Activated naive CD8-positive, alpha-beta T cell (primary cell): ENCODE results near the gene BRSK2.

ENCODE experiments used
- H3K27ac Mint-ChIP-seq: one replicate; pipeline ENCODE4 v1.8.0; 2021; ENCODE audit warnings: mixed read lengths
- H3K27me3 Mint-ChIP-seq: one replicate; pipeline ENCODE4 v1.8.0; 2021; ENCODE audit warnings: mixed read lengths
- H3K36me3 Mint-ChIP-seq: one replicate; pipeline ENCODE4 v1.8.0; 2021; ENCODE audit warnings: mixed read lengths
- H3K4me1 Mint-ChIP-seq: one replicate; pipeline ENCODE4 v1.8.0; 2021; ENCODE audit warnings: low read depth, mixed read lengths
- H3K4me3 Mint-ChIP-seq: one replicate; pipeline ENCODE4 v1.8.0; 2021; ENCODE audit warnings: mild to moderate bottlenecking, mixed read lengths
- H3K9me3 Mint-ChIP-seq: one replicate; pipeline ENCODE4 v1.8.0; 2021; ENCODE audit warnings: low read depth, mixed read lengths

BRSK2 gene

GRCh38 chr11:1459219-1459575, 69.5 kb downstream of the BRSK2 start:
- Mint-ChIP-seq H3K9me3 (no peaks in the 10 kb centered on the region), H3K4me1 (no peaks in the 10 kb centered on the region), H3K4me3 (no peak overlapping the region), H3K27me3 (no peaks in the 10 kb centered on the region), H3K36me3 (no peaks in the 10 kb centered on the region), H3K27ac (no peak overlapping the region)

DNA sequence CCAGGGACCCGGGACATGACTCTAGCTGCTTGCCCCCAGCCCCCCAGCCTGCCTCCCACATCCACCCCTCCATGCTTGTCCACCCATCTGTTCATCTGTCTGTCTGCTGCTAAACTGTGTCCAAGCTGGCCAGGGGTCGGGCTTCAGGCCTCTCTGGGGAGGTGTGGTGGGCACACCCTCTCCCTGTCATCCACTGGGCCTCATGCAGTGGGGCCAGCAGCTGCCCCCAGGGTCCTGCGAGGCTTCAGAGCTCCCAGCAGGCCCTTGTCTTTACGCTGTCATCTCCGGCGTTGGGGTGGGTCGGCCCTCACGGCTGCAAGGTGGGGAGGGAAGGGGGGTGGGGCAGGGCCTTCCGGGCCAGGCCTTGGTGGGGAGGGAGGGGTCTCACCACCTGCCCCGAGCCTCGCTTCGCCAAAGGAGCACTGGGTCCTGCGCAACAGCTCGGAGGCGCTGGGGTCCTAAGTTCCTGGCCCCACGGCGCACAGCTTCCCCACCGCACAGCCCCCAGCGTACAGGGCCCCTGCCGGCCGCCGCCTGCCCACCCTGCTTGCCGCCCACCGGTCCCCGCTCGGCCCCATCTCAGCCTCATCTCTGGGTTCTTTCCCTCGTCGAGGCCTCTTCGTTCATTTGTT, 70.1 kb downstream of the BRSK2 start:
- H3K9me3 Mint-ChIP-seq, result no peaks in the 10 kb centered on the region
- H3K4me1 Mint-ChIP-seq, result no peaks in the 10 kb centered on the region
- no peaks in the 10 kb centered on the region for H3K27me3 Mint-ChIP-seq
- no peaks in the 10 kb centered on the region for H3K36me3 Mint-ChIP-seq
- no peak overlapping the region for H3K27ac Mint-ChIP-seq
- H3K4me3 Mint-ChIP-seq, result no peak overlapping the region

GRCh38 chr11:1460396-1460985, 70.8 kb downstream of the BRSK2 start:
- Mint-ChIP-seq H3K9me3 (no peaks in the 10 kb centered on the region), H3K27me3 (no peaks in the 10 kb centered on the region), H3K36me3 (no peaks in the 10 kb centered on the region), H3K4me1 (no peaks in the 10 kb centered on the region), H3K4me3 (no peak overlapping the region), H3K27ac (no peak overlapping the region)

GRCh38 chr11:1460986-1461825, 71.5 kb downstream of the BRSK2 start:
- Mint-ChIP-seq H3K9me3 (no peaks in the 10 kb centered on the region), H3K27ac (no peak overlapping the region), H3K36me3 (no peaks in the 10 kb centered on the region), H3K4me1 (no peaks in the 10 kb centered on the region), H3K27me3 (no peaks in the 10 kb centered on the region), H3K4me3 (no peak overlapping the region)

GRCh38 chr11:1461826-1462697, 72.3 kb downstream of the BRSK2 start:
- Mint-ChIP-seq H3K27ac (no peak overlapping the region), H3K4me1 (no peaks in the 10 kb centered on the region), H3K27me3 (no peaks in the 10 kb centered on the region), H3K9me3 (no peaks in the 10 kb centered on the region), H3K4me3 (no peak overlapping the region), H3K36me3 (no peaks in the 10 kb centered on the region)

DNA sequence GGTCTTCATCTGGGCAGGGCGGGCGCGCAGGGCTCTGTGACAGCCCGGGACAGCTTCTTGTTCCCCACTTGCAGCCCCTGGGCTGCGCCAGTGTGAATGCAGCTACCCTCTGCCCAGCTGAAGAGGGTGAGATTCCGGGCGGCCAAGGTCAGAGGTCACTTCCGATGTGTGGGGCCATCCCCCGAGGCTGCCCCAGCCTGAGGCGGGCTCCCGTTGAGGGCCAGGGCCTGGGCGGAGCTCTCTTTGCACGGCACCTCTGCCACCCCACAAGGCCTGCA, 72.9 kb downstream of the BRSK2 start:
- Mint-ChIP-seq H3K4me1 (no peaks in the 10 kb centered on the region), H3K36me3 (no peaks in the 10 kb centered on the region), H3K27me3 (no peaks in the 10 kb centered on the region), H3K27ac (no peak overlapping the region), H3K9me3 (no peaks in the 10 kb centered on the region), H3K4me3 (no peak overlapping the region)

- H3K27me3 Mint-ChIP-seq, result no peaks in the 10 kb centered on the region
- H3K36me3 Mint-ChIP-seq, result no peaks in the 10 kb centered on the region
- no peaks in the 10 kb centered on the region for H3K9me3 Mint-ChIP-seq
- no peak overlapping the region for H3K4me3 Mint-ChIP-seq
- H3K27ac Mint-ChIP-seq, result no peak overlapping the region
- H3K4me1 Mint-ChIP-seq, result no peaks in the 10 kb centered on the region
Measured at GRCh38 chr11:1463056-1463455, 73.3 kb downstream of the BRSK2 start.

DNA sequence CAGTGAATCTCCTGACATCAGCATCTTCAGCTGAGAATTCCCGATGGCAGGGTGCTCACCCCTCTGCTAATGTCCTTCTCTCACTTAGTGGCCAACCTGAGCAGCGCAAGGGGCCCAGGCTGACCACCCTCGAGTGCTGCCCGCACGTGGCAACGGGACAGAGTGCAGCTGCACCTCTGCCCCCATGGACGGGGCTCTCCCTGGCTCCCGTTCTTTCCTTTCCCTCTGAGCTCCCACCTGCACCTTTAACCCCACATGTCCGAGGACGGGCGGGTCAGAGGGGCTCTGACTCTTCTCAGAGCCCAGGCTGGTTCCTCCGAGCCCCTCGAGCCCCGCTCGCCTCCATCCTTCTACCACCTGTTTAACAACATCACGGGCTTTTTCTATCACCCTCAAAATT, 77.0 kb downstream of the BRSK2 start:
- Mint-ChIP-seq H3K9me3 (no peaks in the 10 kb centered on the region), H3K27me3 (no peaks in the 10 kb centered on the region), H3K4me1 (no peaks in the 10 kb centered on the region), H3K4me3 (no peak overlapping the region), H3K36me3 (no peaks in the 10 kb centered on the region), H3K27ac (peak overlapping the region; percentile 58)

DNA sequence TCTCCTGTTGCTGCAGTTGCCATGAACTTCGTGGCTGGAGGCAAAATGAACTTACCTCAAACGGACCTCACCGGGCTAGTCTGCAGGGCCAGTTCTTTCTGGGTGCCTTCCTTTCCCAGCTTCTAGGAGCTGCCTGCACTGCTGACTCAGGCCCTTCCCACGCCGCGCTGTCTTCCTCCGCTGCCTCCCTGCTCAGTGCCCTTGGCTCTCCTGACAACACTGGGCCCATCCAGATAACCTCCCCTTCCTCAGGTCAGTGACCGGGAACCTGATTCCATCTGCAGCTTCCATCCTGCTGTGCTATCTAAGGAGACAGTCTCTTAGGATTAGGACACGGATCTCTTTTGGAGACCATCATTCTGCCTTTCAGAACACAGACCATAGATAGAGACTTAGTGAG, 77.5 kb downstream of the BRSK2 start:
- no peak overlapping the region for H3K4me3 Mint-ChIP-seq
- H3K4me1 Mint-ChIP-seq, result no peaks in the 10 kb centered on the region
- no peaks in the 10 kb centered on the region for H3K27me3 Mint-ChIP-seq
- H3K9me3 Mint-ChIP-seq, result no peaks in the 10 kb centered on the region
- H3K36me3 Mint-ChIP-seq, result no peaks in the 10 kb centered on the region
- peak overlapping the region; percentile 58 for H3K27ac Mint-ChIP-seq

DNA sequence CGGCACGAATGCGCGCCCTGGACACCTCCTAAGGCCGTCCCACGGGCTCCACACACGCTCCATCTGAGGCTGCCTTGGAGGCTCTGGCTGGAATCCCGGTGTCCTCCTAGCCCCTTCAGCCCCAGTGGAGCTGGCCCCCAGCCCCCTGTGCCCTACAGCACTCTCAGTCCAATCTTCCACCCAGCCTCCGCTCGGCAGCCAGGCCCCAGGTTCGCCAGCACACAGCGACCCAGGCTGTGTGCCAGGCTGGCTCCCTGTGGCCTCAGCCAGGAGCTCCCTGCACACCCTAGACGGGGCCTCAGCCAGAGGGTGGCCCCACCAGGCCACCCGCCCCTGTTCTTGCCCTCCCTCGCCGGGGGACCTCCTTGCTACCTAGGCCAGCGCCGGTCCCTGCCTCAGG, 78.3 kb downstream of the BRSK2 start:
- H3K27me3 Mint-ChIP-seq, result no peaks in the 10 kb centered on the region
- no peak overlapping the region for H3K4me3 Mint-ChIP-seq
- no peak overlapping the region for H3K27ac Mint-ChIP-seq
- no peaks in the 10 kb centered on the region for H3K4me1 Mint-ChIP-seq
- no peaks in the 10 kb centered on the region for H3K36me3 Mint-ChIP-seq
- H3K9me3 Mint-ChIP-seq, result no peaks in the 10 kb centered on the region

DNA sequence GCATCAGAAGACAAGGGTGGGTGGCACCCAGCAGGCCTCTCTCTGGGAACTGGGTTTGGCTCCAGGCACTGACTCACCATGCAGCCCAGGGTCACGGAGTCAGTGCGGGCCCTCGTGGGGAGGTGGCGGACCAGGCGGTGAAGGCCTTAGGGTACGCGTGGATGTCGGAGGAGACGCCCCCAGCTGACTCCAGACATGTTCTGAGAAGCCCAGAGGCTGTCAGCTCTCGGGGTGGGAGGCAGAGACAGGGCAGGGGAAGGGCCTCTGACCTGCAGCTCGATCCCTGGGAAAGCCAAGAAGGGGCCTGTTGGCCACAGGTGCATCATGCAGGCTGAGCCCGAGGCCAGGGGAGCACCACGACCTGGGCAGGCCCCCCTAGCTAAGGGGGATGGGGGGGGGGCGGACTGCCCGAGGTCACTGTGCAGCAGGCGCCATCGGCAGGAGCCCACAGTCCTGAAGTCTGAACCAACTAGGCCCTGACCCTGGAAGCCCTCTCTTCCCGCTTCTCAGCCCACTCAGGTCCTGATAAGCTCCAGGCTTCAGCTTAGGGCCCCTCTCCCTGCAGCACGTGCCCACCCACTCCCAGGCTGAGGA, 78.8 kb downstream of the BRSK2 start:
- H3K27me3 Mint-ChIP-seq, result no peaks in the 10 kb centered on the region
- H3K4me1 Mint-ChIP-seq, result no peaks in the 10 kb centered on the region
- H3K9me3 Mint-ChIP-seq, result no peaks in the 10 kb centered on the region
- H3K27ac Mint-ChIP-seq, result no peak overlapping the region
- no peak overlapping the region for H3K4me3 Mint-ChIP-seq
- no peaks in the 10 kb centered on the region for H3K36me3 Mint-ChIP-seq

DNA sequence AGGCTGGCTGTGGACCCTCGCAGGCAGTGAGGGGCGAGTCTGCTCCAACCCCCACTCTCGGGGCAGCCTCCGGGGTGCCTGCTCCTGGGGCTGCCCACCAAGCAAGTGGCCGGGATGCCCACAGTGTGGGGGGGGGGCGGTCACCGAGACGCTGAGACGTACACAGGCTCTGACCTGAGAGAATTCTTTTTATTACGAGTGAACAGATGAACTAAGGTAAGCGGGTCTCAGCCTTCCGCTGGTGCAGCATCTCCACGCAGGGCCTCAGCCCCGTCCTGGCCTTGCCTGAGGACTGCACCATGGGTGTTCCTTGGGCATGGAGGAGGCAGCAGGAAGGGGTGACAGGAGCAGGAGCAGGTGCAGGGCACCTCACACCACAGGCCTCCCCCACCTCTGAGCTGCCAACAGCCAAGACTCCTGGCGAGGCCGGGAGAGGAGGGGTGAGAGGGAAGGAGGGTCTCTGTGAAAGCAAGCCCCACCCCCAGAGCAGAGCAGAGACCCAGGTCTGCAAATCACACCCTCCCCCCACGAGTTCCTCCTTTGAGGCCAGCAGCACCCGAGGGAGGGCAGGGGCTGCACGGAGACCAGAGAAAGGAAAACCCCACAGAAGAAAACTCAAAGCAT, 79.7 kb downstream of the BRSK2 start:
- H3K36me3 Mint-ChIP-seq, result peaks cover 3% of the 10 kb centered on the region
- H3K4me3 Mint-ChIP-seq, result no peak overlapping the region
- H3K27ac Mint-ChIP-seq, result no peak overlapping the region
- H3K9me3 Mint-ChIP-seq, result no peaks in the 10 kb centered on the region
- H3K4me1 Mint-ChIP-seq, result no peaks in the 10 kb centered on the region
- no peaks in the 10 kb centered on the region for H3K27me3 Mint-ChIP-seq

DNA sequence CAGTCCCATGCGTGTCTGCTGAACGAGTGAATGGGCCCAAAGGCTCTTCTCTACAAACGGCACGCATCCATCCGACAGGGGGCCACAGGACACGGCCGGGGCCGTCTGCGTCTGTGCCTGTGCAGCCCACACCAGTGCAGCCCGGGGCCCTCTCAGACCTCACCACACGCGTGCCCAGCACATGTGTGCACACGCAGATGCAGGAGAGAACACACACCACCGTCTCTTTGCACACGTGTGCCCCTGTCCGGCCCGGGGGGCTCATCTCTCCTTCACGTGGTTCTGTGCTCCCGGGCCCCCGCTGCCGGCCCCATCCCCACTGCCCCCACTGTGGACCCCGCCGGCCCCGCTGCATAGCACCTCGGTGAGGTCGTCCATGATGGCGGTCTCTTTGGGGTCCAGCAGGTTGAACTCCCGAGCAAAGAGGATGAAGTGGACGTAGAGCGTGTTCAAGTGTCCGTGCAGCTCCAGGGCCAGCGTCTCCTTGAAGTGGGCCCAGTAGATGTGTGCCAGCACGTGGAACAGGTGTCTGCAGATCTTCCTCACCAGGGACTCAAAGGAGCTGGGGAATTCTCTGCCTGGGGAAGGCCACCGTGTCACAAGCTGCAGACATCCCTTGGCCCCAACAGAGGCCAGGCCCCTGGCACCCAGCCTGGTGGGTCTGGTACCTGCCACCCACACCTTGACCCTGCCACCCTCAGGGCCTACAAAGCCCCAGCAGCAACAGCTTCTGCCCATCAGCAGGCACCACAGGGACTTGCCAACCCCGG, 80.4 kb downstream of the BRSK2 start:
- Mint-ChIP-seq H3K27me3 (no peaks in the 10 kb centered on the region), H3K9me3 (no peaks in the 10 kb centered on the region), H3K4me3 (no peak overlapping the region), H3K36me3 (peaks cover 3% of the 10 kb centered on the region), H3K4me1 (no peaks in the 10 kb centered on the region), H3K27ac (no peak overlapping the region)
